GM19239 (cell line): ENCODE data around the gene CUX1.
"Not testable (repeated sequence)": the region's sequence is repeated elsewhere in the genome, so short reads cannot be mapped to it uniquely, and the experiment has no call there.

ENCODE experiments used
- DNase-seq: peaks from one replicate; pipeline ENCODE4 v3.0.0; 2011; ENCODE audit warnings: low spot score; ENCODE audit not compliant: insufficient read length
- FAIRE-seq: peaks from 2 replicates; lab custom pipeline; 2011; peaks lifted over from hg19 to GRCh38; lab: Jason Lieb, UNC

The CUX1 gene

GRCh38 chr7:101988513-101988912, 171.1 kb downstream of the CUX1 start:
- no peak for DNase-seq
- FAIRE-seq, result no peak

- DNase-seq, result no peak
- no peak for FAIRE-seq
These were observed 171.7 kb downstream of the CUX1 start for GRCh38 chr7:101989101-101989500.

GRCh38 chr7:101990811-101991418, 173.5 kb downstream of the CUX1 start:
- DNase-seq, result peak; percentile 67
- FAIRE-seq, result peak; percentile 93

- DNase-seq, result no peak
- FAIRE-seq, result no peak
These were observed 174.4 kb downstream of the CUX1 start for GRCh38 chr7:101991860-101992259.

GRCh38 chr7:101993311-101993710, 175.9 kb downstream of the CUX1 start:
- no peak for FAIRE-seq
- no peak for DNase-seq

- FAIRE-seq, result no peak
- DNase-seq, result no peak
These were observed 177.7 kb downstream of the CUX1 start for GRCh38 chr7:101995121-101995520.

- FAIRE-seq (no peak), DNase-seq (no peak)
These were observed 178.8 kb downstream of the CUX1 start for GRCh38 chr7:101996131-101996691.

GRCh38 chr7:101996876-101997275, 179.4 kb downstream of the CUX1 start:
- no peak for FAIRE-seq
- no peak for DNase-seq

- DNase-seq, result no peak
- FAIRE-seq, result no peak
These were observed 180.8 kb downstream of the CUX1 start for GRCh38 chr7:101998029-101998905.

- DNase-seq, result no peak
- no peak for FAIRE-seq
These were observed 181.4 kb downstream of the CUX1 start for GRCh38 chr7:101998906-101999240.

- FAIRE-seq, result no peak
- DNase-seq, result no peak
These were observed 182.0 kb downstream of the CUX1 start for GRCh38 chr7:101999393-101999792.

GRCh38 chr7:102000123-102000522, 182.7 kb downstream of the CUX1 start:
- FAIRE-seq (no peak), DNase-seq (no peak)

- FAIRE-seq (no peak), DNase-seq (no peak)
These were observed 186.8 kb downstream of the CUX1 start for GRCh38 chr7:102004229-102004628.

GRCh38 chr7:102004848-102005247, 187.4 kb downstream of the CUX1 start:
- FAIRE-seq (no peak), DNase-seq (no peak)

- no peak for DNase-seq
- no peak for FAIRE-seq
These were observed 188.6 kb downstream of the CUX1 start for GRCh38 chr7:102005933-102006480.

GRCh38 chr7:102006695-102007094, 189.3 kb downstream of the CUX1 start:
- FAIRE-seq (no peak), DNase-seq (no peak)

- DNase-seq (no peak), FAIRE-seq (no peak)
These were observed 191.3 kb downstream of the CUX1 start for GRCh38 chr7:102008535-102009262.

GRCh38 chr7:102009628-102010027, 192.2 kb downstream of the CUX1 start:
- no peak for FAIRE-seq
- no peak for DNase-seq

GRCh38 chr7:102012112-102012830, 194.8 kb downstream of the CUX1 start:
- DNase-seq, FAIRE-seq: not testable (repeated sequence)

GRCh38 chr7:102012941-102013461, 195.6 kb downstream of the CUX1 start:
- FAIRE-seq (no peak), DNase-seq (no peak)
